GM12891 (cell line): ENCODE results near the gene DDX31.

Experiments
- DNase-seq: peaks from one replicate; pipeline ENCODE4 v3.0.0; 2011; ENCODE audit warnings: low spot score; ENCODE audit not compliant: insufficient read length
- FAIRE-seq: peaks from 2 replicates; lab custom pipeline; 2011; peaks lifted over from hg19 to GRCh38; lab: Jason Lieb, UNC
- PAX5 ChIP-seq: IDR thresholded peaks from 2 replicates; pipeline ENCODE4 v1.6.1; 2011; ENCODE audit warnings: low read length, moderate library complexity, mild to moderate bottlenecking; ENCODE audit not compliant: insufficient read depth, severe bottlenecking
- POLR2A ChIP-seq: IDR thresholded peaks from 2 replicates; pipeline ENCODE4 v1.6.1; 2011; ENCODE audit warnings: low read depth, low read length, control low read depth
- POLR2AphosphoS5 ChIP-seq: IDR thresholded peaks from 2 replicates; pipeline ENCODE4 v1.6.1; 2011; ENCODE audit warnings: low read depth, low read length, control low read depth
- POU2F2 ChIP-seq: IDR thresholded peaks from 2 replicates; pipeline ENCODE4 v1.6.1; 2011; ENCODE audit warnings: low read depth, mild to moderate bottlenecking, control low read depth, low read length, moderate library complexity
- SPI1 ChIP-seq: IDR thresholded peaks from 2 replicates; pipeline ENCODE4 v1.6.1; 2011; ENCODE audit warnings: low read depth, low read length, control low read depth
- TAF1 ChIP-seq: IDR thresholded peaks from 2 replicates; pipeline ENCODE4 v1.6.1; 2011; ENCODE audit warnings: low read depth, low read length, control low read depth

The DDX31 gene

GRCh38 chr9:132547052-132547431, 122.7 kb downstream of the DDX31 start:
- DNase-seq (no peak), FAIRE-seq (no peak)
- TF ChIP-seq POLR2A (no peak), POLR2AphosphoS5 (no peak), TAF1 (no peak), SPI1 (no peak), POU2F2 (no peak), PAX5 (no peak)

GRCh38 chr9:132546148-132547051, 123.4 kb downstream of the DDX31 start:
- DNase-seq (peak; percentile 36), FAIRE-seq (no peak)
- TF ChIP-seq TAF1 (no peak), POLR2A (no peak), PAX5 (no peak), POLR2AphosphoS5 (no peak), POU2F2 (no peak), SPI1 (no peak)

DNA sequence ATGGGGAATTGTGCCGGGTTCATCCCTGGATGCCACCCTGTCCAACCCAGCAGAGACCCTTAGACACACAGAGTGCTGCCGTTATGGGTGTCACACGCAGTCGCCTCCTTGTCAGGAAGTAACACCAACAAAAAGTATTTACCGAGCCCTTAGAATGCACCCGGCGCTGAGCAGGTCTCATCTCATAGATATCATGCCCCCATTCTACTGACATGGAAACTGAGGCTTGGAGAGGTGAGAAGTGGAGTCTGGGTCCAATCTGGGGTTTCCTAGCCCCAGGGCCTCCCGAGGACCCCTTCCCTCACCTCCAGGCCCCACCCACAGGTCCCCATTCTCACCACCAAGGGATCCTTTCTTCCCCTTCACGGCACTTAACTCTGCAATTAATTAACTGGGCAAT, 124.2 kb downstream of the DDX31 start:
- no peak for FAIRE-seq
- no peak for DNase-seq
- TF ChIP-seq SPI1 (no peak), TAF1 (no peak), POU2F2 (no peak), POLR2A (no peak), POLR2AphosphoS5 (no peak), PAX5 (no peak)

DNA sequence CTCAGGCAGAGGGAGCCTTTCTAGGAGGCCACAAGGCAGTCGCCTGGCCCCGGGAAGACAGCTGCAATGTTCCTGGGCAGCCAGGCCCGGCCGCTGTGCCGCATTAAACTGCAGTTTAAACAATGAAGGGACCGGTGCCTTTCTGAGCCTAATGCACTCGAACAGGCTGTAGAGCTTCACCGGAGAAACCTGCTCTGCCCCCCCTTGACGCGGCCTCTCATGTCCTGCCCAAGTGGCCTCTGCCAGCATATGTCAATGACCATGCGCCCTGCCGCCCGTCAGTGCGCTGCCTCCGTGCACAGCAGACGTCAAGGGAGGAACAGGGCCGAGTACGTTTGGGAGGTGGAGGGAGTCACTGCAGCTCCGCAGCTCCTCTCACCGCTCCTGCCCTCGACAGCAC, 125.8 kb downstream of the DDX31 start:
- TF ChIP-seq TAF1 (no peak), PAX5 (no peak), POLR2AphosphoS5 (no peak), POU2F2 (no peak), SPI1 (no peak), POLR2A (no peak)
- FAIRE-seq (no peak), DNase-seq (no peak)

DNA sequence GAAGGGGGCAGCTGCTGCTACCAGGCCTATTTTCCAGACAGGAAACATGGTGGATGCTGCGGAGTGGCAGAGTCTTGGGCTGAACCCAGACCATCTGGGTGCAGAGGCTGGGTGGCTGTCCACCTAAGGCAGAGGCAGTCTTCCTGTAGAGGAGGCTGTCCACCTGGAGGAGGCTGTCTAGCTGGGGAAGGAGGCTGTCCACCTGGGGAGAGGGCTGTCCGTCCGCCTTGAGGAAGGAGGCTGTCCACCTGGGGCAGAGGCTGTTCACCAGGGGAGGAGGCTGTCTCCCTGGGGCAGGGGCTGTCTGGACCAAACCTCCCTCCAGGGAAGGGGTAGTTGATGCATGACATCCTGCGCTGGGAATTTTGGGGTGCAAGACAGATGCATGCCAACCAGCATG, 126.5 kb downstream of the DDX31 start:
- no peak for TF ChIP-seq POLR2AphosphoS5
- no peak for TF ChIP-seq SPI1
- TF ChIP-seq TAF1, result no peak
- TF ChIP-seq POU2F2, result no peak
- no peak for TF ChIP-seq PAX5
- no peak for TF ChIP-seq POLR2A
- no peak for DNase-seq
- FAIRE-seq, result no peak
